ENCODE measurements around the gene RTP1.

- no peak for TF ChIP-seq NFRKB (IDR thresholded peaks at IDR 0.05)
- TF ChIP-seq HDGF (IDR thresholded peaks at IDR 0.05; ENCODE audit: borderline replicate concordance), result no peak
- no peak for TF ChIP-seq BHLHE40 (IDR thresholded peaks at IDR 0.05; ENCODE audit: borderline replicate concordance)
Measured at GRCh38 chr3:187230011-187230410, 32.7 kb downstream of the RTP1 start.

All from HEK293T (cell line).